DMS79 (cell line): ENCODE results near the gene PEX5L.
"Not testable (repeated sequence)": the region's sequence is repeated elsewhere in the genome, so short reads cannot be mapped to it uniquely, and the experiment has no call there.

Experiments used
- DNase-seq: peaks from one replicate; lab custom pipeline; 2025; lab: John Stamatoyannopoulos, UW

The PEX5L gene

GRCh38 chr3:179837374-179837773 lies 199.4 kb downstream of the PEX5L start:
- DNase-seq: no peak

GRCh38 chr3:179833294-179833693 lies 203.4 kb downstream of the PEX5L start:
- no peak for DNase-seq

DNA sequence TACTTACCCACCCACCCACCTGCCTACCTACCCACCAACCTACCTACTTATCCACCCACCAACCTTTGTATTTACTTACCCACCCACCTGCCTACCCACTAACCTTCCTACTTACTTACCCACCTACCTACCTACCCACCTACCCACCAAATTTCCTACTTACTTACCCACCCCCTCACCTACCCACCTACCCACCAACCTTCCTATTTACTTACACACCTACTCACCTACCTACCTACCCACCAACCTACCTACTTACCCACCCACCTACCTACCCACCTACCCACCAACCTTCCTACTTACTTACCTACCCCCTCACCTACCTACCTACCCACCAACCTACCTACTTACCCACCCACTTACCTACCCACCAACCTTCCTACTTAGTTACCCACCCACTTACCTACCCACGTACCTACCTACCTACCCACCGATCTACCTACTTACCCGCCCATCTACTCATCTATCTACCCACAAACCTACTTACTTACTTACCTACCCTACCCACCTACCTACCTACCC lies 204.3 kb downstream of the PEX5L start:
- no peak for DNase-seq

GRCh38 chr3:179829401-179829800 lies 207.3 kb downstream of the PEX5L start:
- no peak for DNase-seq

DNA sequence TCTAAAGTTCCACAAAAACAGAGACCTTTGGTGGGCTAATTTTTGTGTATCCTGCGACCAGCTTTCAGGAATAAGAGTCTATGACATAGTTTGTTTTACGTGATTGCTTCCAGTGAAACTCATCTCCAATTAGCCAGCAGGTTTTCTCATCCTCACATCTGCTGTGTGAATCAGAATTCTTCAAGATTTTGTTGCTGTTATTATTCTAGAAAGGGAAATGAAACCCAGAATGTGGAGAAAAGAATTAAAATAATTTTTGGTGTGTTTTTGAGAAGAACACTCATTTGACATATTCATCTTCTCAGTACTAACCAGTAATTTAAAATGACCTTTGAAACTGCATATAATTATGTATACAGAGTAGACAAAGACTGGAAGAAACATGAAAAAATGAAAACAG lies 208.0 kb downstream of the PEX5L start:
- no peak for DNase-seq

DNA sequence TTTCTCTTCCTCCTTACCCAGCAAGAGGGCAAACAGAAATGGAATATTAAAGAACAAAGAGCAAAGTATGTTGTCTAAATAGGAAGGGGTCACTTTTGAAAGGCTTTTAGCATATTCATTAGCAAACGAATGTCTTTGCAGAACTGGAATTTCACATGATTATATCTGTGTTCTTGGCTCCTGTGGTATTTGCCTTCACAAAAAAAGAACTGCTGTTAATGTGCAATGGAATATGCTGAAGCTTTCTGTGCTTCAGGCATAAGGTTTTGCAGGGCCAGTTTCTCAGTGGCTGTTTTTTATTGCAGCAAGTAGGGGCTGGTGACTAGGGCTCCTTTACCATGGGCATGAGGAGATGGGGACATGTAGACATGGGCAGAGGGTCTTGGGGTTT lies 210.5 kb downstream of the PEX5L start:
- no peak for DNase-seq

- DNase-seq: no peak
Observed at GRCh38 chr3:179825527-179826246, 211.1 kb downstream of the PEX5L start.

DNA sequence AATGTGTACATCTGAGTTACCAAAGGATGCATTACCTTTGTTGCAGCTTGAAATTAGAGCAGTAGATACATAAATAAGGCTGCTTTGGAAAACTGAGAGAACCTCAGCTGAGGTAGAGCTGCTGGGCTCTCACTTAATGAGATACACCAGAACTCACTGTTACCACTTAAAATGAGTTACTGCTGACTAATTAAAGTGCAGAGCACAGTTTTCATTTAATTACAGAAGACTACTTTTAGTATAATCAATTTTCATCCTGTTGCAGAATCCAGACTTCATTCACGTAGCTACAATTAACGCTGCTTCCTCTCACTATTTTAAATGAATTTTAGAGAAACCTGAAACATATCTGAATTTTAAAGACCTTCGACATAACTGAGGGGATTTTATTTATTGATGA lies 214.4 kb downstream of the PEX5L start:
- no peak for DNase-seq

- DNase-seq: no peak
Observed at GRCh38 chr3:179819379-179819778, 217.4 kb downstream of the PEX5L start.

DNA sequence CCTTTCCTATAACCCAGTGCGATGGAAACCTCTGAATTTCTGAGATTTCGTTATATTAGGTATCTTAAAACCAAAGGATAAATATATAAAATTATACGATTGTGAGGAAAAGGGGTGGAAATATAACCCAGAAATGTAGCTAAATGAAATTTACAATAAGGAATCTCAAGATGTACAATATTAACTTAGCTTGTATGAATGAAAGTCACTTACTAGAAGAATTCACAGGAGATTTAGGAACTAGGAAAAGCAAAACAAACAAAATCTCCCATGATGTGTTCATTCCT lies 224.7 kb downstream of the PEX5L start:
- no peak for DNase-seq

- DNase-seq: no peak
Observed at GRCh38 chr3:179811321-179812095, 225.2 kb downstream of the PEX5L start.

- DNase-seq: no peak
Observed at GRCh38 chr3:179809639-179810038, 227.1 kb downstream of the PEX5L start.

GRCh38 chr3:179807588-179807987 lies 229.1 kb downstream of the PEX5L start:
- no peak for DNase-seq

- DNase-seq: no peak
Observed at GRCh38 chr3:179806177-179806576, 230.6 kb downstream of the PEX5L start.

DNA sequence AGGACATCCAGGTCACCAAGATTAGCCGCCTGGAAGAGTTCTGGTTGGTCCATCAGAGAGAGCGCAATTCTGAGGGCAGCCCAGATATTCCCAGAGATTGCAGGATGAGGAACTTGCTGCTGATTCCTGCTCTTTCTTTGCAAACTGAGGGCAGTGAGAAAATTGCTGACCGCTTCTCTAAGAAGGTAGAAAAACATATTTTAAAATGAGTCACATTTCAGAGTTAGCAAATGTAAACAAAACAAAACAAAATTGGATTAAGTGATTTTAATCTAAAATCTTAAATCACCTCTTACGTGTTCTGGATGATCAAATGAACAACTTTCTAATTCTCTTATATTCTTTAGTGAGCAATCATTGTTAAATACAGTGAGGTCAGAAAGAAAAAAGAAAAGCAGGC lies 234.9 kb downstream of the PEX5L start:
- no peak for DNase-seq

GRCh38 chr3:179801263-179801662 lies 235.5 kb downstream of the PEX5L start:
- DNase-seq: no peak

DNA sequence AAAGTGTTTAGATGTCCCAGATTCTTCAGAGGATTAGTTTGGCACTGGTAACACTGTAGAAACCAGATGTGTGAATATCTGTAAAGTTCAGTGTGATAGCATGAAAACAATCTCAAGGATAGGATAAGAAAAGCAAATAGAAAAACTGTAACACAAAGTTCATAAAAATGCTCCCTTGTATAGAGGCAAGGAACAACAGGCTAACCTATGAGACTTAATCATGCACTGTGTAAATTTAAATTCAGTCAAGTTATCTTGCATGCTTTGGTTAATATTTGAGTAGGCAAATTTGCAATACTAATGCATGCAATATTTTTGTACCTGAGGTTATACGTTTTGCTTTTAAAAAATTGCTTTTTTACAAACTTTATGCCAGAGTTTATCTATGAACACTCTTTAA lies 239.5 kb downstream of the PEX5L start:
- DNase-seq: no peak

GRCh38 chr3:179796421-179796820 lies 240.3 kb downstream of the PEX5L start:
- DNase-seq: no peak

- no peak for DNase-seq
Observed at GRCh38 chr3:179794355-179794754, 242.4 kb downstream of the PEX5L start.

GRCh38 chr3:179791793-179792192 lies 244.9 kb downstream of the PEX5L start:
- no peak for DNase-seq

DNA sequence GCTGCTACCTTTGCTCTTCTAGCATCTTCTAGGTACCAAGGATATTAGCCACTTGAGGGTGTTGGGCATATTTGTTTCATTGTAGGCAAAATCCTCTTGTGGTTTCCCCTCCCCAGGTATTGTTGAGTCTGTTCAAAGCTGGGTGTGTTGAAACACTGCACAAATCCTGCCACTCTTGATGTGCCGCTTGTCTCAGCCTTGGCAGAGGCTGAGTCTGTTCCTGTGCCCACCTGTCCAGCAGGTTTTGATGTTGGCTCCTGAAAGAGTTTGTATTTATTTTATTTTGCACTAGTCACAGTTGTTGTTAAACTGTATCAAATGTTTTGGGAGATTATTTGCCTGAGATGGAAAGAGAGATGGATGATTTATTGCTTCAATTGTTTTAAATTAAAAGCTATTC lies 247.7 kb downstream of the PEX5L start:
- no peak for DNase-seq

DNA sequence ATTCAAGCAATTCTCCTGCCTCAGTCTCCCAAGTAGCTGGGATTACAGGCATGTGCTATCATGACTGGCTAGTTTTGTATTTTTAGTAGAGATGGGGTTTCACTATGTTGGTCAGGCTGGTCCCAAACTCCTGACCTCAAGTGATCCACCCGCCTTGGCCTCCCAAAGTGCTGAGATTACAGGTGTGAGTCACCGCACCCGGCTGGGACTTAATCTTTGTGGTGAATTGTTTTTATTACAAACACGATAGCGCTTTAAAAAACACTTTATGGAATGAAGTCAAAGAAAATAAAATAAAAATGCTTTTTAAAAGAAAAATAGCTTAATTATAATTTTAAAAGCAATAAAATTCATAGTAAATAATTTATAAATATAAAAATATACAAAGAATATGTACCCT lies 253.9 kb downstream of the PEX5L start:
- DNase-seq: not testable (repeated sequence)

DNA sequence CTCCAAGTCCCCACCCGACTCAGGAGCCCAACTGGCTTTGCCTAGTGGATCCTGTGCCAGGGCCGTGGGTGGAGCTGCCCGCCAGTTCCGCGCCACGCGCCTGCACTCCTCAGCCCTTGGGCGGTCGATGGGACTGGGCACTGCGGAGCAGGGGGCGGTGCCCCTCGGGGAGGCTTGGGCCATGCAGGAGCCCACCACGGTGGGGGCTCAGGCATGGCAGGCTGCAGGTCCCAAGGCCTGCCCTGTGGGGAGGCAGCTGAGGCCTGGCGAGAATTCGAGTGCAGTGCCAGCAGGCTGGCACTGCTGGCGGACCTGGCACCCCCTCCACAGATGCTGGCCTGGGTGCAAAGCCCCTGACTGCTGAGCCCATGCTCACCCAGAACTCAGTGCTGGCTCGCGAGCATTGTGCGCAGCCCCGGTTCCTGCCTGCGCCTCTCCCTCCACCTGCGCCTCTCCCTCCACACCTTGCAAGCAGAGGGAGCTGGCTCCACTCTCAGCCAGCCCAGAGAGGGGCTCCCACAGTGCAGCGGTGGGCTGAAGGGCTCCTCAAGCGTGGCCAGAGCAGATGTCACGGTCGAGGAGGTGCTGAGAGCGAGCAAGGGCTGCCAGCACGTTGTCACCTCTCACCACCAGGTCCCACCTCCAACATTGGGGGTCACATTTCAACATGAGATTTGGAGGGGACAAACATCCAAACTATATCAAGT lies 261.2 kb downstream of the PEX5L start:
- DNase-seq: no peak
